Endothelial cell of umbilical vein (primary cell): Measurements from ENCODE around the gene DEUP1. TPM values are rescaled to one million over a fixed set of nuclear protein-coding genes. Genes with fewer than 3 reads are reported as not detected.

Experiments used
- Bru-seq: library from RNA; stranded (reverse); fragments of 400-500 nt; gene quantifications from one replicate; lab custom pipeline; 2021; lab: Mats Ljungman, UMichigan
- BruChase-seq, 2 experiments: library from RNA; stranded (reverse); fragments of 400-500 nt; gene quantifications; one replicate each; lab custom pipeline; 2021; lab: Mats Ljungman, UMichigan
- BruUV-seq: library from RNA; stranded (reverse); fragments of 400-500 nt; replicated peaks from 2 replicates; lab custom pipeline; 2021; lab: Mats Ljungman, UMichigan
- CTCF ChIA-PET: fragments of 300-600, 350-600 bp; sonication (Branson Sonifier 250); formaldehyde crosslinking; loops from one replicate; lab custom pipeline; 2021; ENCODE audit warnings: antibody characterized with exemption, inconsistent platforms; lab: Charles Lee
- POLR2A ChIA-PET: fragments of 300-600, 350-600 bp; sonication (Branson Sonifier 250); formaldehyde crosslinking; loops from one replicate; lab custom pipeline; 2021; ENCODE audit warnings: antibody characterized with exemption, inconsistent platforms; lab: Charles Lee
- DNase-seq: peaks from one replicate; pipeline ENCODE4 v3.0.0-alpha.2; 2011; ENCODE audit warnings: low read depth, low spot score
- FAIRE-seq: peaks from 2 replicates; lab custom pipeline; 2011; peaks lifted over from hg19 to GRCh38; lab: Jason Lieb, UNC
- H2AFZ ChIP-seq: 2 replicates; pipeline ENCODE4 v1.6.0; 2012; ENCODE audit warnings: low read depth, low read length, control low read depth, inconsistent platforms
- H3K27ac ChIP-seq: 2 replicates; pipeline ENCODE4 v1.5.1; 2011; ENCODE audit warnings: low read depth, mild to moderate bottlenecking, control low read depth, low read length, moderate library complexity; ENCODE audit not compliant: insufficient read depth
- H3K27me3 ChIP-seq, 2 experiments: 2 replicates each; pipeline versions ENCODE4 v1.6.0 to v1.6.1; 2011; ENCODE audit warnings: low read length in 2 of 2, mixed read lengths in 1 of 2; ENCODE audit not compliant: control insufficient read depth in 2 of 2, insufficient read depth in 2 of 2
- H3K36me3 ChIP-seq, 2 experiments: 2 replicates in 1 of 2; 3 replicates in 1 of 2; pipeline ENCODE4 v1.5.1; 2011; ENCODE audit warnings: low read length in 2 of 2, mild to moderate bottlenecking in 1 of 2, moderate library complexity in 1 of 2; ENCODE audit not compliant: control insufficient read depth in 2 of 2, insufficient read depth in 2 of 2; ENCODE audit errors: extremely low read depth in 1 of 2
- H3K4me1 ChIP-seq: 3 replicates; pipeline ENCODE4 v1.5.1; 2011; ENCODE audit warnings: mild to moderate bottlenecking, low read length; ENCODE audit not compliant: control insufficient read depth, insufficient read depth; ENCODE audit errors: extremely low read depth
- H3K4me2 ChIP-seq: 2 replicates; pipeline ENCODE4 v1.6.1; 2011; ENCODE audit warnings: low read length, control low read depth, mixed read lengths; ENCODE audit not compliant: insufficient read depth
- H3K4me3 ChIP-seq, 3 experiments: fragments of 200-600 bp in 1 of 3; sonication (generic), shearing (Covaris generic) in 1 of 3; replicated peaks in 1 of 3; 2 replicates each; pipeline ENCODE4 v1.5.1; 2011 to 2016; ENCODE audit warnings: control low read depth in 3 of 3, low read length in 3 of 3, mild to moderate bottlenecking in 2 of 3, inconsistent platforms in 1 of 3, low read depth in 1 of 3, moderate library complexity in 1 of 3; ENCODE audit not compliant: insufficient read depth in 1 of 3
- H3K79me2 ChIP-seq: 2 replicates; pipeline ENCODE4 v1.6.0; 2012; ENCODE audit warnings: low read length, inconsistent platforms; ENCODE audit not compliant: control insufficient read depth, insufficient read depth
- H3K9ac ChIP-seq: replicated peaks from 2 replicates; pipeline ENCODE3; 2011; ENCODE audit warnings: low read length, control low read depth; ENCODE audit not compliant: insufficient read depth; ENCODE audit errors: extremely low read depth
- H3K9me1 ChIP-seq: replicated peaks from 3 replicates; pipeline ENCODE4 v1.6.0; 2011; ENCODE audit warnings: mild to moderate bottlenecking, low read length; ENCODE audit not compliant: control insufficient read depth, insufficient read depth; ENCODE audit errors: extremely low read depth
- H3K9me3 ChIP-seq: replicated peaks from 2 replicates; pipeline ENCODE4 v1.5.1; 2012; ENCODE audit warnings: low read length, inconsistent platforms; ENCODE audit not compliant: control insufficient read depth, insufficient read depth
- H4K20me1 ChIP-seq: replicated peaks from 2 replicates; pipeline ENCODE3; 2011; ENCODE audit warnings: mild to moderate bottlenecking, low read length; ENCODE audit not compliant: control insufficient read depth, insufficient read depth; ENCODE audit errors: extremely low read depth
- CTCF ChIP-seq, 2 donors: IDR thresholded peaks; 1 replicate in 1 of 2; 2 replicates in 1 of 2; pipeline ENCODE4 v1.5.1; 2011; ENCODE audit warnings: low read length in 2 of 2, mild to moderate bottlenecking in 2 of 2, moderate library complexity in 2 of 2, control low read depth in 1 of 2, inconsistent platforms in 1 of 2, low read depth in 1 of 2; ENCODE audit not compliant: insufficient read depth in 1 of 2; ENCODE audit errors: extremely low read depth in 1 of 2
- EZH2 ChIP-seq: IDR thresholded peaks from 2 replicates; pipeline ENCODE4 v1.6.1; 2012; ENCODE audit warnings: borderline replicate concordance, low read depth, mild to moderate bottlenecking, moderate library complexity, low read length, inconsistent platforms; ENCODE audit not compliant: severe bottlenecking
- FOS ChIP-seq: IDR thresholded peaks from 2 replicates; pipeline ENCODE4 v1.6.1; 2011; ENCODE audit warnings: mild to moderate bottlenecking, low read length, moderate library complexity, borderline replicate concordance; ENCODE audit not compliant: insufficient read depth
- GATA2 ChIP-seq: IDR thresholded peaks from 2 replicates; pipeline ENCODE4 v1.7.0; 2011; ENCODE audit warnings: low read depth, mild to moderate bottlenecking, moderate library complexity, mixed read lengths, low read length; ENCODE audit not compliant: insufficient read length, insufficient read depth
- JUN ChIP-seq: IDR thresholded peaks from 2 replicates; pipeline ENCODE4 v1.6.1; 2011; ENCODE audit warnings: borderline replicate concordance, low read depth; ENCODE audit not compliant: insufficient read length, insufficient read depth
- MAX ChIP-seq: IDR thresholded peaks from 2 replicates; pipeline ENCODE4 v1.6.1; 2011; ENCODE audit not compliant: insufficient read depth, insufficient read length
- POLR2A ChIP-seq: IDR thresholded peaks from 2 replicates; pipeline ENCODE4 v1.6.1; 2012; ENCODE audit warnings: low read depth, mild to moderate bottlenecking, control low read depth, low read length
- POLR2AphosphoS5 ChIP-seq: IDR thresholded peaks from 2 replicates; pipeline ENCODE4 v1.6.1; 2012; ENCODE audit warnings: low read depth, mild to moderate bottlenecking, control low read depth, low read length, moderate library complexity; ENCODE audit not compliant: insufficient read depth
- dilution Hi-C: fragments of 300-500 bp; cut with MboI; formaldehyde crosslinking; loops from one replicate; pipeline ENCODE4 v1.15.0; 2019; ENCODE audit warnings: low sequenced_read_pairs; ENCODE audit not compliant: extremely low pct_ligation_motif_present
- intact Hi-C: fragments of 100-400 bp; cut with micrococcal nuclease; formaldehyde crosslinking; loops from one replicate; pipeline ENCODE4 v1.10.0; 2022
- long read RNA-seq: library from polyadenylated mRNA; stranded (forward); transcript quantifications from one replicate; pipeline ENCODE4 v2.0.0, GENCODE V29; 2021
- polyA minus RNA-seq, 3 experiments: library from RNA; depleted of rRNA, polyadenylated mRNA; stranded (reverse); fragments of >200 nt; gene quantifications; 1 replicate in 1 of 3; 2 replicates in 2 of 3; pipeline ENCODE4 v1.2.3, GENCODE V29; 2011
- polyA plus RNA-seq, 4 experiments: library from polyadenylated mRNA; depleted of rRNA in 3 of 4; stranded (reverse) in 3 of 4; unstranded in 1 of 4; fragments of >200 nt; gene quantifications; 2 replicates each; pipeline versions ENCODE4 v1.2.1 to v1.2.3, GENCODE V29; 2011 to 2012; ENCODE audit warnings: missing spikeins in 1 of 4
- total RNA-seq: library from RNA; stranded (reverse); gene quantifications from 2 replicates; pipeline ENCODE4 v1.2.3, GENCODE V29; 2021

The DEUP1 gene
- not detected in 2 replicates for total RNA-seq
- polyA plus RNA-seq = not detected in 2 replicates
- not detected in 2 replicates for polyA plus RNA-seq (2011; cell fraction: cytosol; rRNA removed)
- polyA plus RNA-seq (2011; cell fraction: nucleus; rRNA removed) = not detected in 2 replicates
- polyA plus RNA-seq (2012) = not detected in 2 replicates
- polyA minus RNA-seq = not detected in 2 replicates
- polyA minus RNA-seq (2011; cell fraction: cytosol; rRNA and poly(A)+ RNA removed) = not detected
- polyA minus RNA-seq (2011; cell fraction: nucleus; rRNA and poly(A)+ RNA removed) = not detected in 2 replicates
- Bru-seq, nascent RNA = percentile 1 among the genes with signal in this experiment
- BruChase-seq, experiment 1, labeled RNA remaining after a 6-hour chase = not detected
- percentile 4 among the genes with signal in this experiment for BruChase-seq, experiment 2, labeled RNA remaining after a 2-hour chase
- long read RNA-seq, partial matches to known transcripts = 0 of 1 reads
- long read RNA-seq, other reads (novel, unspliced or antisense) = 1 of 1 reads

GRCh38 chr11:93330446-93330984 lies at the start of gene DEUP1:
TSS of gene DEUP1 (plus strand) at chr11:93330742. CDS start at chr11:93332260, 1,518 bp downstream.
- Histone ChIP-seq H3K9ac (no peak within 1 kb of the TSS), H4K20me1 (no peaks in the 10 kb centered on the region), H3K4me2 (no peak within 1 kb of the TSS), H3K4me3 (no peak within 1 kb of the TSS), H3K9me3 (no peaks in the 10 kb centered on the region), H3K36me3 (no peaks in the 10 kb centered on the region), H2AFZ (peak within 1 kb of the TSS; percentile 13), H3K79me2 (no peaks in the 10 kb centered on the region), H3K9me1 (no peaks in the 10 kb centered on the region), H3K27ac (no peak within 1 kb of the TSS), H3K4me1 (no peaks in the 10 kb centered on the region), H3K27me3 (peaks cover 9 to 15% of the 10 kb centered on the region in 2 experiments)
- POLR2A ChIA-PET = no interaction called here
- CTCF ChIA-PET = no interaction called here
- dilution Hi-C loops = no loop called here
- peak; percentile 1 for DNase-seq
- intact Hi-C loops = loop anchor here (10.0 kb wide), 1 partner anchor 214 kb away; the partner anchor contains the start of gene SMCO4
- TF ChIP-seq MAX (no peak), FOS (no peak), POLR2A (no peak), JUN (no peak), CTCF (IDR thresholded peaks at IDR 0.05; ENCODE audit: extremely low read depth in 1 of 2, insufficient read depth in 1 of 2, low read depth in 1 of 2, low read length in 2 of 2) (no peak), GATA2 (no peak), POLR2AphosphoS5 (no peak), EZH2 (no peak)
- FAIRE-seq = no peak
- BruUV-seq = no TSS peak
